HG03139 (cell line): ENCODE measurements around the gene MILR1.
A peak's percentile ranks its signal among the peaks of the same experiment; 100 is the strongest.
"Not testable (repeated sequence)": the region's sequence is repeated elsewhere in the genome, so short reads cannot be mapped to it uniquely, and the experiment has no call there.

Source experiments
- ATAC-seq: cut with Tn5 transposase; IDR thresholded peaks from one replicate; pipeline ENCODE4 v1.9.1; 2021; ENCODE audit not compliant: unreplicated experiment

MILR1 gene

DNA sequence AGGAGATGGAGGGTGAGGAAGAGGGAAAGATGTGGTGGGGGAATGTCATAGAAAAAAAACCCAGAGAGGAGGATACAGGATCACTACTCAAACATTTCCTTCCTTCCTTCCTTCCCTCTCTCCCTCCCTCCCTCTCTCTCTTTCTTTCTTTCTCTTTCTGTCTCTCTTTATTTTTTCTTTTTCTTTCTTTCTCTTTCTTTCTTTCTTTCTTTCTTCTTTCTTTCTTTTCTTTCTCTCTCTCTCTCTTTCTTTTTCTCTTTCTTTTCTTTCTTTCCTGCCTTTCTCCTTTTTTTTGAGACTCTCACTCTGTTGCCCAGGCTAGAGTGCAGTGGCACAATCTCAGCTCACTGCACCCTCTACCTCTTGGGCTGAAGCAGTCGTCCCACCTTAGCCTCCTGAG lies 17.9 kb downstream of the MILR1 start:
- not testable (repeated sequence) for ATAC-seq

GRCh38 chr17:64470625-64471024 lies 21.7 kb downstream of the MILR1 start:
- no peak for ATAC-seq

DNA sequence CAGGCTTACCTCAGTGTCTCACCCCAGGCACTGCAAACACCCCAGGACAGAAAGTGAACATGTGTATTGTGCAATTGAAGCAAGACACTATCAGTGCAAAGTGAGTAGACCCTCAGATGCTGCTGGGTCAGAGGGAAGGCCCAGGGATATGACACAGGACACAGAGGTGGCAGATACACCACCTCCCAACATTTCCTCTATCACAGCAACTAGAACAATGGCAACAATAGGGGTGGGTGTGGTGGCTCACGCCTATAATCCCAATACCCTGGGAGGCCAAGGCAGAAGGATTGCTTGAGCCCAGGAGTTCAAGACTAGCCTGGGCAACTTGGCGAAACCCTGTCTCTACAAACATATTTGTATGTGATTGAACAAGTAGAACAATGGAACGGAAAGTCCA lies 22.5 kb downstream of the MILR1 start:
- ATAC-seq = no peak

DNA sequence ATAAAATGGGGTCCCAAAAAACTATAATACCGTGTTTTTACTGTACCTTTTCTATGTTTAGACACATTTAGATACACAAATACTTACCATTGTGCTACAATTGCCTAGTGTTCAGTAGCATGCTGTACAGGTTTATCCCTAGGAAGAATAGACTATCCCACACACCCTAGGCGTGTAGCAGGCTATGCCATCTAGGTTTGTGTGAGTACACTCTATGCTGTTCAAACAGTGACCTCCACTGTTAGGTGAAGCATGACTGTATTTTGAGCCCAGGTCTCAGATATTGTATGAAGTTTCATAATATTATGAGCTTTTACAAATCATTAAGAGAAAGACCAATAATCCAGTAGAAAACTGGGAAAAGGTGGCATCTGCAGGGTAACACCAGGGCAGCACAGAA lies 23.6 kb downstream of the MILR1 start:
- ATAC-seq = no peak

DNA sequence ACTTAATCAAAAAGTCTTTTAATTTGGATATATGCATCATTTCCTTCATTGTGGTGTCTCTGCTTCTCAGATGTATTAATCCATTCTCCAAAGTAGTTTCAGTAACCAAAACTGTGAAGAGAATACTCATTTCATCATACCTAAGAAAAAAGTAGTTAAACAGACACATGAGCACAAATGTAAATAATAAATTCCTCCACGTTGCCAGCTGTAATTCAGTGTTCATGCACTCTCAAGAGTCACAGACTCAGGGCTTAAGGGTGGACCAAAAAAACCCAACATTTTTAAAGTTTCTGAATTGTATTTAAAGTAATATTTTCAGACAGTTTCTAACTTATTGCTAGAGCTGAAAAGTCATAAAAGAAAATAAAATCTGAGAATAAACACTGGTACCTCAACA lies 28.9 kb downstream of the MILR1 start:
- ATAC-seq = no peak

GRCh38 chr17:64480951-64481350 lies 32.0 kb downstream of the MILR1 start:
- ATAC-seq = no peak

DNA sequence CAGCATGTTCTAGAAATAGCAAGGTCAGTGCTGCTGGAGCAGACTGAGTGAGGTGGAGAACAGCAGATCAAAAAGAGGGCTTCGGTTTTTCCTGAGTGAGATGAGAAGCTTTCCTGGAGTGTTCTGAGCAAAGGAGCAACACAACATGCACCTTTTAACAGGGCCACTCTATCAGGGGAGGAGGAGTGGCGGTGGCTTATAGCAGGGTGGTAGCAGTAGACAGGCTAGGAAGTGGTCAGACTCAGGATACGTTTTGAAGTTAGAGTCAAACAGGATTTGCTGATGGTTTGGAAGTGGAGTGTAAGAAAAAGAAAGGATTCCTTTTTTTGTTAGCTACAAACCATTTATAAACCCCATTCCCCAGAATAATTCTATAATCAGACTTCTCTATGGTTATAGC lies 35.5 kb downstream of the MILR1 start:
- no peak for ATAC-seq

- ATAC-seq = no peak
These were observed 39.4 kb downstream of the MILR1 start for GRCh38 chr17:64488301-64488700.

DNA sequence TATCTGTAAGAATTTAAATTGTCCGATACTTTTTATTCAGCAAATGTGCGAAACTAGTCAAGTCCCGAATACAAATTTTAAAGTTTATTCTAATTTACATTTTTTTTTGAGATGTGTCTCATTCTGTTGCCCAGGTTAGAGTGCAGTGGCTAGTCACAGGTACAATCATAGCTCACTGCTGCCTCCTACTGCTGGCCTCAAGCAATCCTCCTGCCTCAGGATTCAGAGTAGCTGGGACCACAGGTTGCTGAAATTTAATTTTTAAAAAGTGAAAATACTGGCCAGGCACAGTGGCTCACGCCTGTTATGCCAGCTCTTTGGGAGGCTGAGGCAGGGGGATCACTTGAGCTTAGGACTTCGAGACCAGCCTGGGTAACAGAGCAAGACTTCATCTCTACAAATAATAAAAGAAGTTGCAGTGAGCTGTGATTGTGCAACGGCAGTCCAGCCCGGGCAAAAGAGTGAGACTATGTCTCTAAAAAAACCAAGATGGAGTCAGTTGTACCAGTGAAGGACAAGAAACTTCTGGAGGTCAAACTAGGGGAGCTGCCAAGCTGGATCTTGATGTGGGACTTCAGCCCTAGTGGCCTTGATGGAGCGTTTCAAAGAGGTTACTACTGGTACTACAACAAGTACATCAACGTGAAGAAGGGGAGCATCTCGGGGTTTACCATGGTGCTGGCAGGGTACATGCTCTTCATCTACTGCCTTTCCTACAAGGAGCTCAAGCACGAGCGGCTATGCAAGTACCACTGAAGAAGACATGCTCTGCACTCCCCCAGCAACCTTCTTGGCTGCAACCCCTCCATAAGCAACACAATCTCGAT lies 42.3 kb downstream of the MILR1 start:
- no peak for ATAC-seq

DNA sequence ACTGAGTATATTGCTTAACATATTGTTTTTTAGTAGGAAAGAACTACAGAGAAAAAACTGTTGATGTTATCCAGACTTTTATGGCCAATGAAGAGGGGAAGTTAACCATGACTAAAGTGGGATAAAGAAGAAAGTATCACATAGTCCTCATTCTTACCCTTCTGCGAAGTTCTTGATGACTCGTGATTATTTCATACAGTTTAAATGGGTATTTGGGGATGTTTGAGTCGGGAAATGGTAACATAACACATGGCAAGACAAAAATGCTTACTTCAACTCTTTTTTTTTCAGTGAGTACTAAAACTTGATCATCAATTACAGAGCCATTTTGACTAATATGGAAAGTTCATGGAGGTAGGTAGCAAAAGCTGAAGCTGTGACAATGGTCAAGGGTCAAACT lies 43.1 kb downstream of the MILR1 start:
- ATAC-seq = no peak

DNA sequence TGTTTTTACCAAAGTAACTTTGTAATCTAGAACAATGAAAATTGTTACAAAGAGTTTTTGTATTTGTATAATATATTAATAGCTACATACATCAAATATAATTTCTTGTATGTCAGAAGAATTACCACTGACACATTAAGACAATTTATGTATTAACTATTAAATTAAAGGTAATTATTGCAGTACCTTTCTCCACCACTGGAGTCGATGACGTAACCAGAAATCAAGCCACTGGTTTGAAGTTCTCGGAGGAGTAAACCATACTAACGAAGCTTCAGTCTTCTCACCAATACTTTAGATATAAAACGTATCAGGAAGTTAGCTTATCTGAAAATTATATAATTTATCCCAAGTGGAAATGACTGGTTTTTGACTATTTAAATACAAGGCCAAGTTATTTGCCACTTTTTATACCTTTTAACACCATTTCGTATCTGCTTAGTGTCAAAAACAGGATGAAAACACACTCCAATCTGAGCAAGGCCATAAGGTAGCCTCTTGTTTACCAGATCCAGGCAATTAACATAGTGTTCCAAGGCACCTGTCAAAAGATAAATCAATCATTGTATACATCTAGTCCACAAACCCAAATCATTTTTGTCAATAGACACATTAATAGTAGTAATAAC lies 43.7 kb downstream of the MILR1 start:
- no peak for ATAC-seq

GRCh38 chr17:64494121-64494520 lies 45.2 kb downstream of the MILR1 start:
- no peak for ATAC-seq

DNA sequence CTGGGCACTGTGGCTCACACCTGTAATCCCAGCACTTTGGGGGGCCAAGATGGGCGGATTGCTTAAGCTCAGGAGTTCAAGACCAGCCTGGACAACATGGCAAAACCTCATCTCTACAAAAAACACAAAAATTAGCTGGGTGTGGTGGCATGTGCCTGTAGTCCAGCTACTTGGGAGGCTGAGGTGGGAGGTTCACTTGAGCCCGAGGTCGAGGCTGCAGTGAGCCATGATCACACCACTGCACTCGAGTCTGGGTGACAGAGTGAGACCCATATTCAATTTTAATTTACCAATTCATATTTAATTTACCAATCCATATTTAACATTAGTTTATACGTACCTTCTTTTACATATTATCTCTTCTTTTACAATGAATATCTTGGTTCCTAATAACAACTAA lies 46.4 kb downstream of the MILR1 start:
- not testable (repeated sequence) for ATAC-seq

DNA sequence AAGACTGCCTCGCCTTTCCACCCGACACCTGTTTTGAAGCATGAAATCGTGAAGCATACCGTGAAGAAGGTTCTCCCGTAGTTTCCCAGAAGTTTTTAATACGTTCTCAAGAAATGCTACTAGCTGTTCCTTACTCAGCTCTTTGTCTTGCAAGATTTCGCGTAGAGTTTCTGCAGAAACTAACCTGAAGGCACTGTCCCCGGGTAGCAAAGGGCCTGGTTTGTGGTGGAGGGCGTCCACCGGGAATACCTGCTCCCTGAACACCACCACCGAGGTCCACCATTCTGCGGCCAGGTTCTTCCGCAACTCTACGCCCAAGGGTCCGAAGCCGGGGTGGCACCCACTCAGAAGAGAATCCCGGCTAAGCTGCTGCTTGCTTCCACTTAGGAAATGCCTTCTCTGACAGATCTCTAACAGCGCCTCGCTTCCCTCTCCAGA lies 47.5 kb downstream of the MILR1 start:
- ATAC-seq = no peak

DNA sequence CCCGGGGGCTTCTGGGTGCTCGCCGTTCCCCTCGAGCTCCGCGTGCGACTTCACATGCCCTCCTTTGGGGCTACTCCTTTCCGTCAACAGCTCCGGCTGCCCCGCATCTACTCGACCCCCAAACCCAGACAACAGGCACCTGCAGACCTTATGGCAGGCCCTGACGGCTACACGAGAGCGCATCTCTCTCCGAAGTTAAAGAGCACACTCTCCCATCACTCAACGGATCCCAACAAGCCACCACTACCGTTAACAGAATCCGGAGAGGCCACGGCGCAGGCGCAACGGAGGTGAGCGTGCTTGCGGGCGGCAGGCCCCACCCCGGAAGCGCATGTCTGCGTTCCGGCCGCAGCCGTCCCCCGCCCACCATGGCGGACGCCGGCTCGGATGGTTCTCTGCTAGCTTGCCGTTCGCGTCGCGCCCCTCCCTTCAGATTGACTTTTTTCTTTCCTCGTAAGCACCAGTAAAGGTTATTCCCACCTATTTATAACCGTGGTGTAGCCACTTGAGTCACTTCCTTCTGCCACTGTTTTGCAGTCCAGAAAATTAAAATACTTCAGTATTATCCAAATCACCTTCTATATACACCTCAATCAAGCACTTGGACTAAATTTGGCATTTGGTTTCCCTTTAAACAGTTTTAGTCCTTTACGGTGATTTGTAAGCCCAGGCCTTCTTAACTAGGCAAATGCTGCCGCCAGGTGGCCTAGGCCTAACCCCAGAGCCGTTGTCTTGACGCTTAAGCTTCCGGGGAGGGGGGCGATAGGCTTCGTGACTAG lies 48.1 kb downstream of the MILR1 start, which contains the start of gene POLG2:
Gene POLG2 (minus strand): TSS at position 269 of the 779 bp plus-strand sequence. CDS start 86 bp downstream, at position 183.
- peak; percentile 73 for ATAC-seq

DNA sequence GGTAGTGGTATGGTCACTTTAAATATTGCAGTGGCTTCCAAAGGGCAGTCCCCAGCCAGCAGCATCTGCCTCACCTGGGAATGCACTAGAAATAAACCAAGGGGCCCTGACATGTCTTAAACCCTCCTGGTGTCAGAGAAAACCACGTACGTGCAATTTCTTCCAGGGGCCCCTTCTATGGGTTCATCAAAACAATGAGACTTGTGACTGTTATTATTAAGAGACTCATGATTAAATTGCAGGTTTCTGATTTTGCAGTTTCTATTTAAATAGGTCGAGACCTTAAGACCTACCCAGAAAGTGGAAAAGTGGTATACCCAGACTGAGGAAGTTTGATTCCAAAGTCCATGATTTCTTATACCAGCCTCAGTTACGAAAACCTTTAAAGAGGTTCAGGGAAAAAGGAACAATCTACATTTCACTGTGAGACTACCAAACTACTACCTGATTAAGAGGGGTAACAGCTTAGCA lies 48.7 kb downstream of the MILR1 start:
- no peak for ATAC-seq

DNA sequence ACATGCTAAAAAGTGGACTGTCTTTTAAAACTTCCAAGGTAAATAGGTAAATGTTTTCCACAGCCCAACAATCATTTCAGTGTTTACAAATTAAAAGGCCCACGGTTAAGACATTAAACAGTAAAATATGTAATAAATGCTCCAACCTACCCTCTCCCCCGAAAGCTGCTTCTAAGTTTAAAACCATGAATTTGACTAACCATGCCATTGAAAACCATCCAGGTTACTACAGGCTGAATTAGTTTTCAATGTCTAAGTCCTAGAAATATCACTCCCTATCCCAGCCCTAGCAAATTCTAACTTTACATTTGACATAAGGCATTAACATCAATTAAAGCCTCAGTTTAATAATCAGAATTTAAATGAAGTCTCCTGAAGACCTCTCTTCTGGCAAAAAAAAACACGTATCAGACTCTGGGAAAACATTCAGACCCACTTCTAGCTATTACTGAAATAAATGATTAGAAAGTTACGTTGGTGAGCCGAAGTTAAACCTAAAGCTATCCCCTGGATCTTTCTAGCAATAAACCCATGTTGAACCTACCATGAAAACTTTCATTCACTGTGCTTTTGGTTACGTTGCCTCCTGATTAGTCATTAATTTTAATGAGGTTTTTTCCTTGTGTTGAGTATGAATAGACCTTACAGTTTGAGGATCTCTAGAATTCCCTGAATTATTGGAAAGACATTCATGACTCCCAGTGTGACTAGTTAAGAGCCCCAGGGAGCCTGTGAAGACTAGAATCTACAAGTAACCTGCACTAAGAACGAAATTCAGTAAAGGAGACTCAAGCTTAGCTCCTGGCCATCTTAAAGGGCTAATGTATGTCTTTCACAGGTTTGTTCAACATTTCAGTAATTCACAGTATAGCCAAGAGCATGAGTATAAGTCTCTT lies 49.6 kb downstream of the MILR1 start:
- no peak for ATAC-seq

GRCh38 chr17:64499805-64500486 lies 51.0 kb downstream of the MILR1 start:
- no peak for ATAC-seq

- no peak for ATAC-seq
These were observed 51.6 kb downstream of the MILR1 start for GRCh38 chr17:64500487-64500859.
